Measurements from ENCODE around the gene MMP10.

MMP10 gene

DNA sequence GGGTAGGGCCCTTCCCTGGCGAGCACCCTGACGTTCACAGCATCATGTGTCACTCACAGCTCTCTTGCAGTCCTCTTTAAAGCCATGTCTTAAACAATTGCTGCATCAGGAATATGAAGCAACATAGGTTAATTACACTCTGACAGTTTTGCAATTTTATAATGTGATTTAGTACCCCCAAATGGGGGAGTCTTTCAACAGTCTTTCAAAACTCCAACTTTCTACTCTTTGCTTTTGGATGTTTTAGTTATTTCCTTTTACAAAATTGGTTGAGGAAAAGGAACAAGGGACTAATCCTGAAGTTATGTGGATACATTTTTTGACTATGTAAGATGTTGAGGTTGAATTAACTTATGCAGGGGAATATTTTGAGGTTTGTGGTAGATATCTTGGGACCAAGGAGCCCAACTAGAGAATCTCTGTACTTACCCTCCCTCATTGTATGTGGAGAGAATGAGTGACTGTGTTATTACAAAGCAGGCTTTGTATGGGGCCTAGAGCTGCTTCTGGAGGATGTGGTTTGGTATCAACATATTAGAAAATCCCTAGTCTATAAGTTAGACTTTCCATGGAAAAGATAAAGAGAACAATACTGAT lies 55.4 kb downstream of the MMP10 start, which contains the start of gene MMP8:
Gene MMP8 (minus strand): TSS at position 51 of the 597 bp plus-strand sequence. CDS start 99 bp downstream, outside the sequence.
- no peak for DNase-seq

DNA sequence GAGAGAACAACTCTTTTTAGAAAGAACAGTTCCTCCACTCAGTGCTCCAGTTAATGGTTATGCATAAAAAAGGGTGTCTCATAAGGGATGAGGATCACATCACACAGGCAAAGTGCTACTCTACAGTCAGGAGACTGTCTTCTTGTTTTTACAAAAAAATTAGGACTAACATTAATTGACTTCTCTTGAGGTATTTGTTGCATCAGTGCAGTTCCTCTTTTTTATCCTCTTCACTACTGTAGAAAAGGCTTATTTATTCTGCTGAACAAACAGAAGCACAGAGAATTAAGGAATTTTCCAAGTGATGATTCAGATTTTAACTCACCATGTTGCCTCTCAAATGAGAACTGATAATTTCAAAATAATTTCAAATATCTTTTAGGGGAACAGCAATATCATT lies 57.6 kb downstream of the MMP10 start:
- no peak for DNase-seq

Data from NCI-H2107 (cell line).